KMS-11 (cell line): ENCODE measurements around the gene CAMTA2.
A peak's percentile ranks its signal among the peaks of the same experiment; 100 is the strongest.

Source experiments
- H2AFZ ChIP-seq: fragments of 200-600 bp; sonication (generic); 2 replicates; pipeline ENCODE4 v1.6.1; 2016; ENCODE audit warnings: antibody characterized with exemption, mixed run types, low read depth
- H3K27ac ChIP-seq: fragments of 200-600 bp; sonication (generic); 2 replicates; pipeline ENCODE4 v1.6.1; 2016; ENCODE audit warnings: mild to moderate bottlenecking, mixed run types
- H3K27me3 ChIP-seq: fragments of 200-600 bp; sonication (generic); 2 replicates; pipeline ENCODE4 v1.6.1; 2017; ENCODE audit warnings: mild to moderate bottlenecking, low read depth, mixed run types, moderate library complexity; ENCODE audit not compliant: insufficient read depth
- H3K36me3 ChIP-seq: fragments of 200-600 bp; sonication (generic); 2 replicates; pipeline ENCODE4 v1.6.1; 2017; ENCODE audit warnings: mild to moderate bottlenecking, mixed run types; ENCODE audit not compliant: insufficient read depth
- H3K4me1 ChIP-seq: fragments of 200-600 bp; sonication (generic); 2 replicates; pipeline ENCODE4 v1.6.1; 2016; ENCODE audit warnings: mild to moderate bottlenecking, low read depth, mixed run types; ENCODE audit not compliant: poor library complexity, severe bottlenecking
- H3K4me2 ChIP-seq: fragments of 200-600 bp; sonication (generic); 2 replicates; pipeline ENCODE4 v1.7.0; 2016; ENCODE audit warnings: mild to moderate bottlenecking, mixed run types
- H3K4me3 ChIP-seq: fragments of 200-600 bp; sonication (generic); IDR thresholded peaks from 2 replicates; pipeline ENCODE4 v1.6.1; 2017; ENCODE audit warnings: low read depth, low read length, mixed read lengths; ENCODE audit not compliant: insufficient read depth
- H3K79me2 ChIP-seq: fragments of 200-600 bp; sonication (generic); 2 replicates; pipeline ENCODE4 v1.6.1; 2016; ENCODE audit warnings: low read depth, mixed run types; ENCODE audit not compliant: insufficient read depth
- H3K9ac ChIP-seq: fragments of 200-600 bp; sonication (generic); 2 replicates; pipeline ENCODE4 v1.6.1; 2016; ENCODE audit warnings: mild to moderate bottlenecking, mixed run types
- H4K20me1 ChIP-seq: fragments of 200-600 bp; sonication (generic); 2 replicates; pipeline ENCODE4 v1.6.1; 2016; ENCODE audit warnings: mild to moderate bottlenecking, mixed run types; ENCODE audit not compliant: insufficient read depth
- CTCF ChIP-seq: fragments of 200-600 bp; sonication (generic); conservative IDR thresholded peaks from 2 replicates; pipeline ENCODE4 v1.6.1; 2017; ENCODE audit warnings: low read depth, mild to moderate bottlenecking, antibody characterized with exemption, low read length, moderate library complexity, mixed read lengths

Gene CAMTA2

GRCh38 chr17:4994081-4994595 is 6.7 kb upstream of the CAMTA2 start:
- H2AFZ ChIP-seq = no peak overlapping the region
- no peak overlapping the region for H3K9ac ChIP-seq
- H3K4me3 ChIP-seq = no peak overlapping the region
- H3K27ac ChIP-seq = no peak overlapping the region
- no peaks in the 10 kb centered on the region for H3K4me1 ChIP-seq
- H3K27me3 ChIP-seq = no peaks in the 10 kb centered on the region
- TF ChIP-seq CTCF = no peak
- H4K20me1 ChIP-seq = no peaks in the 10 kb centered on the region
- no peaks in the 10 kb centered on the region for H3K36me3 ChIP-seq
- H3K79me2 ChIP-seq = no peaks in the 10 kb centered on the region
- no peak overlapping the region for H3K4me2 ChIP-seq

DNA sequence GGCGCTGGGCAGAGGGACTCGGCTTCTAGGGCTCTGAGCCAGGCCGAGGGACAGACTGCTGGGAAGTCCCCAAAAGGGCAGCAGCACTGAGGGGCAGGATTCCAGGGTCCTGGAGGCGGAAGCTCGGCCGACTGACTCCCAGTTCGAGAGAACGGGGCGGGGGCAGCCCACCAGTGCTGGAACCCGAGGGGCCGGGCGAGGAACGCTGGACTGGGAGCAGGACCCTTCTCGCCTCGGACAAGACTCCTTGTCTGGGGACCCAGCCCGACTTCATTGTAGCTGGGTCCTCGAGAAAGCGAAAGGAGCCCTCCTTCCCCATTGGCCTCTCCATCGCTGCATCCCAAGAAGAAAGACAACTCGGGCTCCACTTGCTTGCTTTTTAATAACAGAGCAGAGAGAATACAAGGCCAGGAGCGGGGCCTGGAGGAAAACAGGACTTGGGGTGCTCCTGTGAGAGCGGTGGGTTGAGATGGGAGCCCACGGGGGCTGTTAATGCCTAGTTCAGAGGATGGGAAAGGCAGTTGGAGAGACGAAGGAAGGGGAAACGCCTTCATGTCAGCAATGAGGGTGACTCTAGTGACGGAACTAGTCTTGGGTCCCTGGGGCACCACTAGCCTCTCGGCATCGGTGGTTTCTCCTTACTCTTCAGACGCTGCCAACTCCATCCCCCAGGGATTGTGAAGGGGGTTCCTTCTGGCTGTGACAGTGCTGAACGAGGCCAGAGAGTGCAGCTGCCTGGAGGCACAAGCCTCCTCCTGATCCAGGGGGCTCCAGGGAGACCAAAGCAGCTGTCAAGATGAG is 492 bp upstream of the CAMTA2 start:
- Histone ChIP-seq H3K4me2 (peak overlapping the region; percentile 39; the same call in 1 of the 2 replicates), H2AFZ (peak overlapping the region; percentile 44), H3K9ac (peak overlapping the region; percentile 50; the same call in 1 of the 2 replicates), H4K20me1 (no peaks in the 10 kb centered on the region), H3K79me2 (no peaks in the 10 kb centered on the region), H3K27ac (no peak overlapping the region), H3K36me3 (no peaks in the 10 kb centered on the region), H3K4me1 (no peaks in the 10 kb centered on the region), H3K27me3 (no peaks in the 10 kb centered on the region), H3K4me3 (no peak overlapping the region)
- TF ChIP-seq CTCF = no peak

DNA sequence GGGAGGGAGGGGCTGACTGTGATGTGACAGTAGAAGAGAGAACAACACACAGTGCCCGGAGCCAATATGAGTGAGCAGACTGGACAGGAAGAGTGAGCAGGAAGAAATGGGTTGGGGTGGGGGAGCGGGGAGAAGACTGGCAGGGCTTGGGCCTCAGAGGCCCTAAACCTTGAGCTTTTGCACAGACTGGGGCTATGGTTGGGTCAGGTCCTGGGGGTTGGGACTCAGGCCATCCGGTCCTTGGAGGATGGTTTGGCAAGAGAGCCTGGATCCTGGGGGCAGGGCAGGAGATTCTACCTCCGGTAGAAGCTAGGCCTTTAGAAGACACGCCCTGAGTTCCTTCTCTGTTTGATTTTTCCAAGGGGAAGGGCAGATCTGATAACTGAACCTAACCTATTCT is 1.1 kb downstream of the CAMTA2 start:
- no peaks in the 10 kb centered on the region for H3K4me1 ChIP-seq
- TF ChIP-seq CTCF = no peak
- H3K79me2 ChIP-seq = no peaks in the 10 kb centered on the region
- H3K27me3 ChIP-seq = no peaks in the 10 kb centered on the region
- no peak overlapping the region for H3K9ac ChIP-seq
- H3K4me3 ChIP-seq = no peak overlapping the region
- H3K4me2 ChIP-seq = peak overlapping the region; percentile 25; the same call in 1 of the 2 replicates
- H3K27ac ChIP-seq = no peak overlapping the region
- H3K36me3 ChIP-seq = no peaks in the 10 kb centered on the region
- H2AFZ ChIP-seq = no peak overlapping the region
- no peaks in the 10 kb centered on the region for H4K20me1 ChIP-seq

- Histone ChIP-seq H3K36me3 (no peaks in the 10 kb centered on the region), H3K9ac (no peak overlapping the region), H2AFZ (no peak overlapping the region), H3K27ac (no peak overlapping the region), H3K4me2 (no peak overlapping the region), H4K20me1 (no peaks in the 10 kb centered on the region), H3K27me3 (no peaks in the 10 kb centered on the region), H3K4me1 (no peaks in the 10 kb centered on the region), H3K79me2 (no peaks in the 10 kb centered on the region), H3K4me3 (no peak overlapping the region)
- no peak for TF ChIP-seq CTCF
Observed at GRCh38 chr17:4982305-4982704, 5.2 kb downstream of the CAMTA2 start.
